ENCODE measurements around the gene ITPR3. TPM values are rescaled to one million over a fixed set of nuclear protein-coding genes. Genes with fewer than 3 reads are reported as not detected.

Gene ITPR3
- total and polyA plus RNA-seq, 2 of the 13 experiments (the other 11 are each of a cell fraction or from before 2014, with no cell fraction given), result 3.8 to 21.4 TPM

- TF ChIP-seq ZBTB40 (IDR thresholded peaks at IDR 0.05) (no peak), ZBTB40 (CRISPR knock-in tag; IDR thresholded peaks at IDR 0.05) (no peak), XBP1 (CRISPR knock-in tag; IDR thresholded peaks at IDR 0.05) (no peak), ZNF282 (IDR thresholded peaks at IDR 0.05; ENCODE audit: partially characterized antibody) (no peak), ZNF256 (CRISPR knock-in tag; conservative IDR thresholded peaks at IDR 0.05) (no peak), ARNT2 (CRISPR knock-in tag; IDR thresholded peaks at IDR 0.05; ENCODE audit: low read depth) (no peak), CREB1 (IDR thresholded peaks at IDR 0.05) (no peak), CREB1 (CRISPR knock-in tag; IDR thresholded peaks at IDR 0.05) (no peak), ATRX (CRISPR knock-in tag; IDR thresholded peaks at IDR 0.05; ENCODE audit: borderline replicate concordance) (no peak), ARID2 (CRISPR knock-in tag; IDR thresholded peaks at IDR 0.05; ENCODE audit: borderline replicate concordance) (no peak), HNF4G (IDR thresholded peaks at IDR 0.05; ENCODE audit: borderline replicate concordance, low read depth, low read length) (no peak), HNF4G (CRISPR knock-in tag; IDR thresholded peaks at IDR 0.05; ENCODE audit: borderline replicate concordance, low read depth) (no peak), ZNF235 (CRISPR knock-in tag; IDR thresholded peaks at IDR 0.05; ENCODE audit: borderline replicate concordance) (no peak), ZSCAN31 (CRISPR knock-in tag; IDR thresholded peaks at IDR 0.05; ENCODE audit: low read depth) (no peak), PAXIP1 (CRISPR knock-in tag; conservative IDR thresholded peaks at IDR 0.05) (no peak), TRIM24 (CRISPR knock-in tag; IDR thresholded peaks at IDR 0.05) (no peak)
Observed at GRCh38 chr6:33676416-33677142, 55.5 kb downstream of the ITPR3 start (continued).

Data from HepG2 (cell line).